Measurements from ENCODE around the gene FAM110A. TPM values are rescaled to one million over a fixed set of nuclear protein-coding genes. Genes with fewer than 3 reads are reported as not detected.

Gene FAM110A
- total and polyA plus RNA-seq, 2 of the 8 experiments (the other 6 are each of a cell fraction or from before 2014, with no cell fraction given): 10.1 to 10.9 TPM

- Histone ChIP-seq H3K4ac (replicated peaks; ENCODE audit: insufficient read length, low read depth, low read length) (no peak overlapping the region), H2BK15ac (ENCODE audit: low read length) (no peak overlapping the region), H2BK5ac (ENCODE audit: low read depth, low read length) (no peak overlapping the region), H3K79me2 (ENCODE audit: control insufficient read depth in 1 of 2, insufficient read depth in 2 of 2, low read length in 2 of 2) (no peaks in the 10 kb centered on the region), H3K18ac (ENCODE audit: extremely low read depth, low read length) (no peak overlapping the region), H4K5ac (ENCODE audit: insufficient read length, low read depth, low read length) (no peak overlapping the region), H4K8ac (ENCODE audit: extremely low read depth, insufficient read depth, low read length) (no peak overlapping the region), H3K9me3 (ENCODE audit: insufficient read depth in 2 of 2, low read depth in 1 of 2, low read length in 1 of 2) (no peaks in the 10 kb centered on the region), H4K91ac (replicated peaks; ENCODE audit: insufficient read length, low read length) (no peak overlapping the region), H3K23ac (ENCODE audit: insufficient read length) (no peak overlapping the region), H3K4me1 (replicated peaks in 1 of 4; ENCODE audit: control insufficient read depth in 3 of 4, insufficient read depth in 4 of 4, low read length in 3 of 4) (peaks cover 0 to 4% (median 0%) of the 10 kb centered on the region in 4 experiments; a peak in 3 of 7 replicates), H2BK12ac (ENCODE audit: low read depth, low read length) (no peak overlapping the region), H2BK20ac (ENCODE audit: low read length) (no peak overlapping the region), H3K27me3 (replicated peaks in 1 of 4; ENCODE audit: control insufficient read depth in 3 of 4, extremely low read depth in 1 of 4, insufficient read depth in 3 of 4, low read length in 3 of 4) (no peaks in the 10 kb centered on the region; a peak in 2 of 7 replicates), H3K56ac (replicated peaks; ENCODE audit: insufficient read length, low read depth, low read length) (no peak overlapping the region), H2AFZ (ENCODE audit: low read length) (no peak overlapping the region), H3K27ac (ENCODE audit: low read depth, low read length) (no peak overlapping the region), H2AK5ac (ENCODE audit: low read depth, low read length) (no peak overlapping the region), H3K9ac (replicated peaks in 1 of 4; ENCODE audit: extremely low read depth in 1 of 4, low read depth in 3 of 4, low read length in 3 of 4) (no peak overlapping the region), H3K4me2 (ENCODE audit: insufficient read depth in 1 of 2, low read depth in 2 of 2, low read length in 2 of 2) (no peak overlapping the region), H3K23me2 (ENCODE audit: low read depth, low read length) (no peaks in the 10 kb centered on the region), H3K79me1 (ENCODE audit: low read depth, low read length) (no peaks in the 10 kb centered on the region), H3K4me3 (ENCODE audit: extremely low read depth in 1 of 4, insufficient read depth in 2 of 4, low read depth in 3 of 4, low read length in 4 of 4) (no peak overlapping the region), H3K14ac (ENCODE audit: insufficient read length) (no peak overlapping the region), H2BK120ac (replicated peaks; ENCODE audit: low read depth, low read length) (no peak overlapping the region), H4K20me1 (replicated peaks in 1 of 2; ENCODE audit: control insufficient read depth in 1 of 2, insufficient read depth in 2 of 2, low read length in 2 of 2) (no peaks in the 10 kb centered on the region), H3K36me3 (ENCODE audit: control insufficient read depth in 2 of 4, insufficient read depth in 4 of 4, low read length in 3 of 4) (no peaks in the 10 kb centered on the region)
- POLR2A ChIA-PET (ENCODE audit: partially characterized antibody): no interaction called here
- FAIRE-seq (no peak), DNase-seq (ENCODE audit: low read depth in 1 of 2, low spot score in 2 of 2) (no peak)
- 52% methylated on average over 2 of the region's 2 CpGs; no CpG with 5 or more reads in 1 of the 2 experiments for WGBS, 2 experiments (ENCODE audit: extremely low coverage in 1 of 2, insufficient coverage in 1 of 2, insufficient read length in 1 of 2, insufficient replicate concordance in 2 of 2, low coverage in 1 of 2, low lambda C conversion rate in 2 of 2, missing lambda C conversion rate in 1 of 2)
- CTCF ChIA-PET (ENCODE audit: partially characterized antibody): interaction anchor here (0.8 to 9.2 kb wide), 17 partner anchors 9 to 90 kb away, joined by 3 to 95 read pairs (median 6); no protein-coding TSS in a partner anchor
- TF ChIP-seq BRCA1 (IDR thresholded peaks at IDR 0.05; ENCODE audit: low read depth, low read length) (no peak), SIN3A (conservative IDR thresholded peaks at IDR 0.05 in 1 of 2, IDR thresholded peaks at IDR 0.05 in 1 of 2; ENCODE audit: low read depth in 1 of 2, low read length in 2 of 2) (no peak), FOSL1 (IDR thresholded peaks at IDR 0.05; ENCODE audit: insufficient read depth, low read depth, low read length) (no peak), SP2 (IDR thresholded peaks at IDR 0.05; ENCODE audit: low read length) (no peak), TBP (IDR thresholded peaks at IDR 0.05; ENCODE audit: low read depth, low read length) (no peak), ATF2 (IDR thresholded peaks at IDR 0.05; ENCODE audit: low read length) (no peak), NRF1 (IDR thresholded peaks at IDR 0.05; ENCODE audit: low read depth, low read length) (no peak), SP4 (IDR thresholded peaks at IDR 0.05; ENCODE audit: low read length) (no peak), SUZ12 (IDR thresholded peaks at IDR 0.05; ENCODE audit: low read length) (no peak), TEAD4 (IDR thresholded peaks at IDR 0.05; ENCODE audit: low read depth, low read length) (no peak)
Measured at GRCh38 chr20:871948-872347, 38.4 kb downstream of the FAM110A start.
